HepG2 (cell line): ENCODE data around the gene CD93.

Experiments
- AFF4 ChIP-seq: sonication (generic); formaldehyde crosslinking; IDR thresholded peaks from 2 replicates; pipeline ENCODE4 v1.4.0; 2020; ENCODE audit warnings: missing genetic modification reagents
- BCLAF1 ChIP-seq: fragments of 450-650 bp; IDR thresholded peaks from 2 replicates; pipeline ENCODE4 v1.6.1; 2017; ENCODE audit warnings: mild to moderate bottlenecking
- CTCF ChIP-seq: sonication (generic); formaldehyde crosslinking; IDR thresholded peaks from 2 replicates; pipeline ENCODE4 v1.5.0; 2020; ENCODE audit warnings: mild to moderate bottlenecking, missing genetic modification reagents, moderate library complexity
- ERF ChIP-seq: IDR thresholded peaks from 2 replicates; pipeline ENCODE4 v1.6.1; 2018; ENCODE audit warnings: missing biosample characterization, missing genetic modification reagents
- ETV6 ChIP-seq: sonication (generic); formaldehyde crosslinking; conservative IDR thresholded peaks from 2 replicates; pipeline ENCODE4 v1.4.0; 2020; ENCODE audit warnings: missing genetic modification reagents
- GABPA ChIP-seq, 2 experiments: IDR thresholded peaks; 2 replicates each; pipeline ENCODE4 v1.6.1; 2011 to 2016; ENCODE audit warnings: low read depth in 2 of 2, low read length in 1 of 2, missing biosample characterization in 1 of 2, missing genetic modification characterization in 1 of 2
- PAX8 ChIP-seq: sonication (generic); formaldehyde crosslinking; IDR thresholded peaks from 2 replicates; pipeline ENCODE4 v1.8.0; 2022; ENCODE audit warnings: mild to moderate bottlenecking, missing genetic modification reagents, borderline replicate concordance
- POLR2AphosphoS2 ChIP-seq: IDR thresholded peaks from 2 replicates; pipeline ENCODE4 v1.6.1; 2011; ENCODE audit warnings: low read depth, low read length, improper control_type of control experiment
- SMC3 ChIP-seq: IDR thresholded peaks from 2 replicates; pipeline ENCODE4 v1.6.1; 2011; ENCODE audit warnings: low read length, improper control_type of control experiment
- ZNF44 ChIP-seq: sonication (generic); formaldehyde crosslinking; IDR thresholded peaks from 2 replicates; pipeline ENCODE4 v1.5.1; 2020; ENCODE audit warnings: mild to moderate bottlenecking, missing genetic modification reagents
- ZSCAN29 ChIP-seq: sonication (generic); formaldehyde crosslinking; conservative IDR thresholded peaks from 2 replicates; pipeline ENCODE4 v1.4.0; 2020; ENCODE audit warnings: mild to moderate bottlenecking, missing genetic modification reagents
- TF ChIP-seq, protein P1 (sequence below): sonication (generic); formaldehyde crosslinking; IDR thresholded peaks from 2 replicates; pipeline ENCODE4 v1.4.0; 2020; ENCODE audit warnings: missing genetic modification reagents
- TF ChIP-seq, protein P2 (sequence below): IDR thresholded peaks from 2 replicates; pipeline ENCODE4 v1.6.1; 2012; ENCODE audit warnings: inconsistent platforms
- TF ChIP-seq, protein P3 (sequence below): sonication (generic); formaldehyde crosslinking; IDR thresholded peaks from 2 replicates; pipeline ENCODE4 v1.5.1; 2020; ENCODE audit warnings: mild to moderate bottlenecking, missing genetic modification reagents

DNA sequence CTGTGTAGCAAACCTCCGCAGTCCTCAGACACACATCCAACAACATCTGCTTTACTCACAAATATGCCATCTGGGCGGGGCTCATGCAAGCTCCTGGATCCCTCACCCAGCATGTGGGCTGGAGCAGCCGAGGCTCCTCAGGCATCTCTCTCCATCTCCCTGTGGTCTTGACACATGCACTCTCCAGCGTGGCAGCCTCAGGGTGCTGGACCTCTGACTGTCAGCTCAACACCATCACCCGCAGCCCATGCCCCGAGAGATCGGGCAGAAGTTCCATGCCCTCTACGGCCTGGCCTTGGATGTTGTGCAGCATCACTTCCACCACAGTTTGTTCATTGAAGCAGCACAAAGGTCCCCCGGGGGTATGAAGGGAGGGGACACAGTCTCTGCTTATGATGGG is 32.6 kb upstream of the CD93 start:
- TF ChIP-seq ETV6 (no peak), AFF4 (CRISPR knock-in tag) (no peak), ERF (CRISPR knock-in tag) (no peak), BCLAF1 (no peak), ZSCAN29 (no peak), CTCF (CRISPR knock-in tag) (no peak), ZNF44 (no peak), POLR2AphosphoS2 (no peak), GABPA (IDR thresholded peaks at IDR 0.05; ENCODE audit: low read depth, low read length) (no peak), GABPA (CRISPR knock-in tag; IDR thresholded peaks at IDR 0.05; ENCODE audit: low read depth) (no peak), PAX8 (CRISPR knock-in tag) (no peak), SMC3 (no peak)
- TF ChIP-seq, protein P1, sequence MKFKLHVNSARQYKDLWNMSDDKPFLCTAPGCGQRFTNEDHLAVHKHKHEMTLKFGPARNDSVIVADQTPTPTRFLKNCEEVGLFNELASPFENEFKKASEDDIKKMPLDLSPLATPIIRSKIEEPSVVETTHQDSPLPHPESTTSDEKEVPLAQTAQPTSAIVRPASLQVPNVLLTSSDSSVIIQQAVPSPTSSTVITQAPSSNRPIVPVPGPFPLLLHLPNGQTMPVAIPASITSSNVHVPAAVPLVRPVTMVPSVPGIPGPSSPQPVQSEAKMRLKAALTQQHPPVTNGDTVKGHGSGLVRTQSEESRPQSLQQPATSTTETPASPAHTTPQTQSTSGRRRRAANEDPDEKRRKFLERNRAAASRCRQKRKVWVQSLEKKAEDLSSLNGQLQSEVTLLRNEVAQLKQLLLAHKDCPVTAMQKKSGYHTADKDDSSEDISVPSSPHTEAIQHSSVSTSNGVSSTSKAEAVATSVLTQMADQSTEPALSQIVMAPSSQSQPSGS: no peak
- TF ChIP-seq, protein P2, sequence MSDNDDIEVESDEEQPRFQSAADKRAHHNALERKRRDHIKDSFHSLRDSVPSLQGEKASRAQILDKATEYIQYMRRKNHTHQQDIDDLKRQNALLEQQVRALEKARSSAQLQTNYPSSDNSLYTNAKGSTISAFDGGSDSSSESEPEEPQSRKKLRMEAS: no peak
- TF ChIP-seq, protein P3, sequence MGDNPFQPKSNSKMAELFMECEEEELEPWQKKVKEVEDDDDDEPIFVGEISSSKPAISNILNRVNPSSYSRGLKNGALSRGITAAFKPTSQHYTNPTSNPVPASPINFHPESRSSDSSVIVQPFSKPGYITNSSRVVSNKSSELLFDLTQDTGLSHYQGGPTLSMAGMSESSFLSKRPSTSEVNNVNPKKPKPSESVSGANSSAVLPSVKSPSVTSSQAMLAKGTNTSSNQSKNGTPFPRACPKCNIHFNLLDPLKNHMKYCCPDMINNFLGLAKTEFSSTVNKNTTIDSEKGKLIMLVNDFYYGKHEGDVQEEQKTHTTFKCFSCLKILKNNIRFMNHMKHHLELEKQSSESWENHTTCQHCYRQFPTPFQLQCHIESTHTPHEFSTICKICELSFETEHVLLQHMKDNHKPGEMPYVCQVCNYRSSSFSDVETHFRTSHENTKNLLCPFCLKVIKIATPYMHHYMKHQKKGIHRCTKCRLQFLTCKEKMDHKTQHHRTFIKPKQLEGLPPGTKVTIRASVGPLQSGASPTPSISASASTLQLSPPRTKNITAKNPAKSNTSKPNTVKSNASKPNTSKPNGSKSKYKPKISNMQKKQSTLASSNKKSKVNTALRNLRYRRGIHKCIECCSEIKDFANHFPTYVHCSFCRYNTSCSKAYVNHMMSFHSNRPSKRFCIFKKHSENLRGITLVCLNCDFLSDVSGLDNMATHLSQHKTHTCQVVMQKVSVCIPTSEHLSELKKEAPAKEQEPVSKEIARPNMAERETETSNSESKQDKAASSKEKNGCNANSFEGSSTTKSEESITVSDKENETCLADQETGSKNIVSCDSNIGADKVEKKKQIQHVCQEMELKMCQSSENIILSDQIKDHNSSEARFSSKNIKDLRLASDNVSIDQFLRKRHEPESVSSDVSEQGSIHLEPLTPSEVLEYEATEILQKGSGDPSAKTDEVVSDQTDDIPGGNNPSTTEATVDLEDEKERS: no peak
